GM20000 (cell line): Measurements from ENCODE around the gene NLRC3.

Source experiments
- DNase-seq: peaks from one replicate; pipeline ENCODE4 v3.0.0; 2012; ENCODE audit warnings: low spot score
- CTCF ChIP-seq: IDR thresholded peaks from 2 replicates; pipeline ENCODE4 v1.5.1; 2012; ENCODE audit warnings: mild to moderate bottlenecking, control low read depth; ENCODE audit errors: extremely low read depth, missing control alignments

Gene NLRC3

GRCh38 chr16:3542601-3543373 is 34.4 kb downstream of the NLRC3 start:
- no peak for DNase-seq
- no peak for TF ChIP-seq CTCF

GRCh38 chr16:3541527-3542155 is 35.6 kb downstream of the NLRC3 start:
- no peak for DNase-seq
- TF ChIP-seq CTCF: no peak

- no peak for DNase-seq
- TF ChIP-seq CTCF: no peak
These were observed 39.0 kb downstream of the NLRC3 start for GRCh38 chr16:3538222-3538621.

- TF ChIP-seq CTCF: no peak
- DNase-seq: no peak
These were observed 40.4 kb downstream of the NLRC3 start for GRCh38 chr16:3536851-3537250.

- TF ChIP-seq CTCF: no peak
These were observed 40.9 kb downstream of the NLRC3 start for GRCh38 chr16:3536271-3536731.

GRCh38 chr16:3534126-3534525 is 43.1 kb downstream of the NLRC3 start:
- no peak for DNase-seq
- TF ChIP-seq CTCF: no peak

More at GRCh38 chr16:3536271-3536731, 40.9 kb downstream of the NLRC3 start:
- DNase-seq: no peak

- TF ChIP-seq CTCF: no peak
- DNase-seq: no peak
These were observed 44.5 kb downstream of the NLRC3 start for GRCh38 chr16:3532741-3533140.
